Measurements from ENCODE around the gene PDS5B. TPM values are rescaled to one million over a fixed set of nuclear protein-coding genes. Genes with fewer than 3 reads are reported as not detected.

PDS5B gene
- total and polyA plus RNA-seq, 10 of the 15 experiments (the other 5 are each of a cell fraction or from before 2014, with no cell fraction given): 15.4 to 55.3 (median 30.7) TPM

GRCh38 chr13:32629313-32629712, 43.1 kb downstream of the PDS5B start:
- Histone ChIP-seq H3K79me2 (ENCODE audit: control insufficient read depth, insufficient read depth, low read length) (peaks cover 77% of the 10 kb centered on the region), H3K36me3 (ENCODE audit: control insufficient read depth in 2 of 2, insufficient read depth in 2 of 2, low read length in 1 of 2) (no peaks in the 10 kb centered on the region; a peak in 1 of 4 replicates), H2AFZ (ENCODE audit: control insufficient read depth, low read depth, low read length) (no peak overlapping the region), H3K9ac (ENCODE audit: control insufficient read depth, insufficient read depth, low read length) (no peak overlapping the region), H3K4me1 (ENCODE audit: control insufficient read depth, insufficient read depth, low read length) (no peaks in the 10 kb centered on the region), H3K27ac (ENCODE audit: control insufficient read depth, insufficient read depth) (no peak overlapping the region), H3K9me3 (replicated peaks; ENCODE audit: control insufficient read depth, insufficient read depth, low read length) (no peaks in the 10 kb centered on the region; the same call in 1 of the 3 replicates), H4K20me1 (ENCODE audit: control insufficient read depth, insufficient read depth) (no peaks in the 10 kb centered on the region; the same call in 1 of the 2 replicates), H3K27me3 (replicated peaks in 1 of 2; ENCODE audit: control insufficient read depth in 2 of 2, insufficient read depth in 2 of 2, low read length in 1 of 2) (no peaks in the 10 kb centered on the region), H3K4me3 (no peak overlapping the region), H3K4me2 (ENCODE audit: control insufficient read depth, insufficient read depth) (no peak overlapping the region)
- RAD21 ChIA-PET (ENCODE audit: unreplicated experiment): interaction anchor here (0.6 kb wide), 1 partner anchor 36 kb away, joined by 3 read pairs; no protein-coding TSS in a partner anchor
- ATAC-seq (no peak), DNase-seq (ENCODE audit: low read depth, low spot score) (no peak), FAIRE-seq (no peak)
- CTCF ChIA-PET: interaction anchor here (0.6 to 1.0 kb wide), 4 partner anchors 11 to 39 kb away, joined by 3 read pairs; no protein-coding TSS in a partner anchor
- WGBS (ENCODE audit: insufficient coverage, insufficient replicate concordance, low lambda C conversion rate, missing lambda C conversion rate): 100% methylated on average over 2 of the region's 2 CpGs
- in situ Hi-C loops (cut with MboI) (no loop called here), intact Hi-C loops (cut with micrococcal nuclease; ENCODE audit: unreplicated experiment) (no loop called here)
- BruUV-seq (replicated peaks): no TSS peak
- SMC1A ChIA-PET (ENCODE audit: uncharacterized antibody, unreplicated experiment): interaction anchor here (1.3 kb wide), 1 partner anchor 41 kb away, joined by 4 read pairs; no protein-coding TSS in a partner anchor
- POLR2A ChIA-PET: no interaction called here
- TF ChIP-seq NFIC (IDR thresholded peaks at IDR 0.05; ENCODE audit: low read depth, low read length): no peak
- TF ChIP-seq MTA2 (IDR thresholded peaks at IDR 0.05; ENCODE audit: low read depth): no peak
- no peak for TF ChIP-seq DPF2 (IDR thresholded peaks at IDR 0.05)
- TF ChIP-seq SKIL (IDR thresholded peaks at IDR 0.05; ENCODE audit: low read depth, poor library complexity, severe bottlenecking): no peak
- no peak for TF ChIP-seq BCL11A (IDR thresholded peaks at IDR 0.05; ENCODE audit: low read depth, low read length)
- TF ChIP-seq CEBPZ (IDR thresholded peaks at IDR 0.05; ENCODE audit: low read depth, low read length): no peak
- TF ChIP-seq RAD21 (IDR thresholded peaks at IDR 0.05; ENCODE audit: insufficient read depth, low read depth, low read length): no peak
- no peak for TF ChIP-seq IKZF1 (conservative IDR thresholded peaks at IDR 0.05)
- TF ChIP-seq MEF2A (IDR thresholded peaks at IDR 0.05; ENCODE audit: insufficient read depth, low read depth, low read length): no peak
- TF ChIP-seq ZSCAN29 (IDR thresholded peaks at IDR 0.05): no peak
- TF ChIP-seq ZNF592 (IDR thresholded peaks at IDR 0.05): no peak
- no peak for TF ChIP-seq TCF7 (IDR thresholded peaks at IDR 0.05; ENCODE audit: borderline replicate concordance)
- TF ChIP-seq ZBTB33 (IDR thresholded peaks at IDR 0.05): no peak

Data from GM12878 (cell line).